ENCODE data around the gene C16orf95.

GRCh38 chr16:87353613-87354012 is 36.4 kb upstream of the C16orf95 start:
- TF ChIP-seq, protein P1, sequence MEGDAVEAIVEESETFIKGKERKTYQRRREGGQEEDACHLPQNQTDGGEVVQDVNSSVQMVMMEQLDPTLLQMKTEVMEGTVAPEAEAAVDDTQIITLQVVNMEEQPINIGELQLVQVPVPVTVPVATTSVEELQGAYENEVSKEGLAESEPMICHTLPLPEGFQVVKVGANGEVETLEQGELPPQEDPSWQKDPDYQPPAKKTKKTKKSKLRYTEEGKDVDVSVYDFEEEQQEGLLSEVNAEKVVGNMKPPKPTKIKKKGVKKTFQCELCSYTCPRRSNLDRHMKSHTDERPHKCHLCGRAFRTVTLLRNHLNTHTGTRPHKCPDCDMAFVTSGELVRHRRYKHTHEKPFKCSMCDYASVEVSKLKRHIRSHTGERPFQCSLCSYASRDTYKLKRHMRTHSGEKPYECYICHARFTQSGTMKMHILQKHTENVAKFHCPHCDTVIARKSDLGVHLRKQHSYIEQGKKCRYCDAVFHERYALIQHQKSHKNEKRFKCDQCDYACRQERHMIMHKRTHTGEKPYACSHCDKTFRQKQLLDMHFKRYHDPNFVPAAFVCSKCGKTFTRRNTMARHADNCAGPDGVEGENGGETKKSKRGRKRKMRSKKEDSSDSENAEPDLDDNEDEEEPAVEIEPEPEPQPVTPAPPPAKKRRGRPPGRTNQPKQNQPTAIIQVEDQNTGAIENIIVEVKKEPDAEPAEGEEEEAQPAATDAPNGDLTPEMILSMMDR (IDR thresholded peaks at IDR 0.05), result no peak
- TF ChIP-seq ZFX (IDR thresholded peaks at IDR 0.05; ENCODE audit: borderline replicate concordance), result no peak
